A375 (cell line): Measurements from ENCODE around the gene CSTF1. TPM values are rescaled to one million over a fixed set of nuclear protein-coding genes. Genes with fewer than 3 reads are reported as not detected.

ENCODE experiments used
- total RNA-seq: library from RNA; depleted of rRNA; stranded (reverse); fragments of >200 nt; shearing (Covaris generic); gene quantifications from 2 replicates; pipeline ENCODE4 v1.2.3, GENCODE V29; 2014; rRNA removed

CSTF1 gene
- total RNA-seq: 37.7 and 39.5 TPM in 2 replicates

GRCh38 chr20:56392132-56392880 is at the start of gene CSTF1, which contains the start of gene AURKA:
Gene CSTF1, plus strand, starts transcription at chr20:56392645. Its CDS starts 2,908 bp downstream, at chr20:56395553.
Gene AURKA, minus strand, starts transcription at chr20:56392215. Its CDS starts 4,018 bp downstream, at chr20:56388197.

GRCh38 chr20:56358600-56359211 is 33.7 kb upstream of the CSTF1 start, which contains the start of gene FAM210B:
Gene FAM210B, plus strand, starts transcription at chr20:56358974. Its CDS starts 32 bp downstream, at chr20:56359006.

GRCh38 chr20:56411759-56412472 is 19.5 kb downstream of the CSTF1 start, which contains the start of gene CASS4:
Gene CASS4, plus strand, starts transcription at chr20:56412260. Its CDS starts 199 bp downstream, at chr20:56412459.

Other genes with a start within 250 kb of the CSTF1 start
- gene MC3R, start 143.9 kb upstream of the CSTF1 start, total RNA-seq: not detected in 2 replicates
- gene FAM210B, start 33.7 kb upstream of the CSTF1 start, total RNA-seq: 24.0 and 26.8 TPM in 2 replicates
- gene AURKA, start 430 bp upstream of the CSTF1 start, total RNA-seq: 61.3 and 62.1 TPM in 2 replicates
- 0.03 and 0.04 TPM in 2 replicates for gene CASS4, start 19.6 kb downstream of the CSTF1 start, total RNA-seq
- gene RTF2, start 76.0 kb downstream of the CSTF1 start, total RNA-seq: 86.5 and 99.4 TPM in 2 replicates
- gene FAM209A, start 132.1 kb downstream of the CSTF1 start, total RNA-seq: 0.61 TPM in 1 of 2 replicates, not detected in the other
- 1.1 TPM in 1 of 2 replicates, not detected in the other for gene FAM209B, start 140.6 kb downstream of the CSTF1 start, total RNA-seq
- gene TFAP2C, start 236.7 kb downstream of the CSTF1 start, total RNA-seq: 72.8 and 73.6 TPM in 2 replicates